ENCODE measurements around the gene BIN1.

- TF ChIP-seq EZH2 (IDR thresholded peaks at IDR 0.05; ENCODE audit: insufficient read depth, poor library complexity, severe bottlenecking) (no peak), EZH2phosphoT487 (IDR thresholded peaks at IDR 0.05; ENCODE audit: insufficient read depth, low read depth) (no peak)
Measured at GRCh38 chr2:127008265-127009015, 98.5 kb downstream of the BIN1 start.
